Astrocyte (in vitro differentiated cells and primary cell): ENCODE measurements around the gene TNFSF13.

Experiments
- EZH2 ChIP-seq: IDR thresholded peaks from 2 replicates; pipeline ENCODE4 v1.6.1; 2012; ENCODE audit warnings: mild to moderate bottlenecking, low read length, inconsistent platforms; ENCODE audit not compliant: insufficient read depth
- TF ChIP-seq, protein P1 (sequence below): IDR thresholded peaks from 2 replicates; pipeline ENCODE4 v1.5.1; 2011; ENCODE audit warnings: low read depth, mild to moderate bottlenecking, inconsistent platforms, low read length, moderate library complexity; ENCODE audit not compliant: insufficient read depth

DNA sequence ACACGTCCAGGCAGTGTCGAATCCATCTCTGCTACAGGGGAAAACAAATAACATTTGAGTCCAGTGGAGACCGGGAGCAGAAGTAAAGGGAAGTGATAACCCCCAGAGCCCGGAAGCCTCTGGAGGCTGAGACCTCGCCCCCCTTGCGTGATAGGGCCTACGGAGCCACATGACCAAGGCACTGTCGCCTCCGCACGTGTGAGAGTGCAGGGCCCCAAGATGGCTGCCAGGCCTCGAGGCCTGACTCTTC lies 13.7 kb downstream of the TNFSF13 start:
- TF ChIP-seq, protein P1, sequence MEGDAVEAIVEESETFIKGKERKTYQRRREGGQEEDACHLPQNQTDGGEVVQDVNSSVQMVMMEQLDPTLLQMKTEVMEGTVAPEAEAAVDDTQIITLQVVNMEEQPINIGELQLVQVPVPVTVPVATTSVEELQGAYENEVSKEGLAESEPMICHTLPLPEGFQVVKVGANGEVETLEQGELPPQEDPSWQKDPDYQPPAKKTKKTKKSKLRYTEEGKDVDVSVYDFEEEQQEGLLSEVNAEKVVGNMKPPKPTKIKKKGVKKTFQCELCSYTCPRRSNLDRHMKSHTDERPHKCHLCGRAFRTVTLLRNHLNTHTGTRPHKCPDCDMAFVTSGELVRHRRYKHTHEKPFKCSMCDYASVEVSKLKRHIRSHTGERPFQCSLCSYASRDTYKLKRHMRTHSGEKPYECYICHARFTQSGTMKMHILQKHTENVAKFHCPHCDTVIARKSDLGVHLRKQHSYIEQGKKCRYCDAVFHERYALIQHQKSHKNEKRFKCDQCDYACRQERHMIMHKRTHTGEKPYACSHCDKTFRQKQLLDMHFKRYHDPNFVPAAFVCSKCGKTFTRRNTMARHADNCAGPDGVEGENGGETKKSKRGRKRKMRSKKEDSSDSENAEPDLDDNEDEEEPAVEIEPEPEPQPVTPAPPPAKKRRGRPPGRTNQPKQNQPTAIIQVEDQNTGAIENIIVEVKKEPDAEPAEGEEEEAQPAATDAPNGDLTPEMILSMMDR: no peak
- TF ChIP-seq EZH2: no peak
